Vagina (tissue), 2 donors: Measurements from ENCODE around the gene IMMP2L. TPM values are rescaled to one million over a fixed set of nuclear protein-coding genes. Genes with fewer than 3 reads are reported as not detected.

ENCODE experiments used
- DNase-seq, 2 donors: peaks; one replicate each; pipeline ENCODE4 v3.0.0-alpha.2; 2017; ENCODE audit errors: extremely low spot score in 2 of 2
- H3K27ac ChIP-seq: fragments of 200-600 bp; sonication (generic); one replicate; pipeline ENCODE4 v1.5.1; 2019
- H3K27me3 ChIP-seq: fragments of 200-600 bp; sonication (generic); one replicate; pipeline ENCODE4 v1.5.1; 2019
- H3K36me3 ChIP-seq, 2 donors: fragments of 200-600 bp; sonication (generic); one replicate each; pipeline ENCODE4 v1.5.1; 2017 to 2019
- H3K4me1 ChIP-seq: fragments of 200-600 bp; sonication (generic); one replicate; pipeline ENCODE4 v1.5.1; 2019
- H3K4me3 ChIP-seq, 2 donors: fragments of 200-600 bp; sonication (generic); 1 replicate in 1 of 2; 2 replicates in 1 of 2; pipeline ENCODE4 v1.5.1; 2016 to 2019
- H3K9me3 ChIP-seq: fragments of 200-600 bp; sonication (generic); one replicate; pipeline ENCODE4 v1.5.1; 2019
- POLR2A ChIP-seq, 2 donors: fragments of 450-650 bp; IDR thresholded peaks; one replicate each; pipeline ENCODE4 v1.6.1; 2017; ENCODE audit warnings: antibody characterized with exemption in 2 of 2, mild to moderate bottlenecking in 2 of 2, moderate library complexity in 2 of 2
- POLR2AphosphoS5 ChIP-seq, 2 donors: sonication (generic); formaldehyde crosslinking; IDR thresholded peaks; one replicate each; pipeline ENCODE4 v1.9.0; 2017; ENCODE audit warnings: antibody characterized with exemption in 2 of 2, mild to moderate bottlenecking in 2 of 2, low read depth in 1 of 2; ENCODE audit not compliant: insufficient read depth in 1 of 2
- intact Hi-C: fragments of 100-400 bp; cut with DNase I; formaldehyde crosslinking; loops from one replicate; pipeline ENCODE4 v1.15.1; 2023
- total RNA-seq: library from RNA; depleted of rRNA; stranded (reverse); fragments of >200 nt; gene quantifications from one replicate; pipeline ENCODE4 v1.2.3, GENCODE V29; 2016
- TF ChIP-seq, protein P1 (sequence below), 3 experiments: fragments of 450-650 bp in 2 of 3; fragments of 200-600 bp in 1 of 3; sonication (generic) in 1 of 3; IDR thresholded peaks; one replicate each; pipeline ENCODE4 v1.5.1; 2017 to 2019; ENCODE audit warnings: antibody characterized with exemption in 3 of 3, mild to moderate bottlenecking in 2 of 3, moderate library complexity in 2 of 3

Gene IMMP2L
- total RNA-seq, 1 donor from 2014 or later = 13.3 TPM

DNA sequence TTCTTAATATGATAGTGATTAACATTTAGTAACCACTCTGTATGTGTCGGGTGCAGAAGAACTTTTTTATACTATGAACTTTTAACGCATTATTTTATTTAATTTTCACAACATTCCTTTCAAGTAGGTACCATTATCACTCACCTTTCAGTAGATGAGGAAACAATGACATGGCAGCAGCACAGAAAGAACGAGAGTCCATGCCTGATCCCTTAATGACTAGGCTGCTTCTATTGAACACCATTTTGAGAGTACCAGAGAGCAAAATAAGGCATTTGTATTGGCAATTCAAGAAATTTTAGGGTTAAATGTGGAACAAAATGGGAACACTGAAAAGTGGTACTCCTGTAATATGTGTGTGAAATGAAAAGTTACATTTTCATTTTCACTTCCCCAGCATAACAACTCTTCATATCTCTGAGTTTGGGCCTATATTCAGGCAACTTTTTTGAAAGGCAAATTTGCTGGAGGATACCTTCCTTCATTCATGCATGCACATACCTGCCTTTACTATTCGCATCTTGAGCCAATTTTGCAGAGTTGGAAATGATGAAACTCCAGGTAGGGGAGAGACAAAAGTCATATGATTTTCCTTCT, 458.5 kb downstream of the IMMP2L start:
- Histone ChIP-seq H3K4me1 (peaks cover 12% of the 10 kb centered on the region), H3K27me3 (no peaks in the 10 kb centered on the region), H3K4me3 (no peak overlapping the region), H3K9me3 (no peaks in the 10 kb centered on the region), H3K27ac (no peak overlapping the region), H3K36me3 (no peaks in the 10 kb centered on the region)
- intact Hi-C loops = no loop called here
- no peak for DNase-seq
- TF ChIP-seq POLR2A (IDR thresholded peaks at IDR 0.05) (no peak), POLR2AphosphoS5 (IDR thresholded peaks at IDR 0.05; ENCODE audit: insufficient read depth in 1 of 2, low read depth in 1 of 2) (no peak)
- TF ChIP-seq, protein P1, sequence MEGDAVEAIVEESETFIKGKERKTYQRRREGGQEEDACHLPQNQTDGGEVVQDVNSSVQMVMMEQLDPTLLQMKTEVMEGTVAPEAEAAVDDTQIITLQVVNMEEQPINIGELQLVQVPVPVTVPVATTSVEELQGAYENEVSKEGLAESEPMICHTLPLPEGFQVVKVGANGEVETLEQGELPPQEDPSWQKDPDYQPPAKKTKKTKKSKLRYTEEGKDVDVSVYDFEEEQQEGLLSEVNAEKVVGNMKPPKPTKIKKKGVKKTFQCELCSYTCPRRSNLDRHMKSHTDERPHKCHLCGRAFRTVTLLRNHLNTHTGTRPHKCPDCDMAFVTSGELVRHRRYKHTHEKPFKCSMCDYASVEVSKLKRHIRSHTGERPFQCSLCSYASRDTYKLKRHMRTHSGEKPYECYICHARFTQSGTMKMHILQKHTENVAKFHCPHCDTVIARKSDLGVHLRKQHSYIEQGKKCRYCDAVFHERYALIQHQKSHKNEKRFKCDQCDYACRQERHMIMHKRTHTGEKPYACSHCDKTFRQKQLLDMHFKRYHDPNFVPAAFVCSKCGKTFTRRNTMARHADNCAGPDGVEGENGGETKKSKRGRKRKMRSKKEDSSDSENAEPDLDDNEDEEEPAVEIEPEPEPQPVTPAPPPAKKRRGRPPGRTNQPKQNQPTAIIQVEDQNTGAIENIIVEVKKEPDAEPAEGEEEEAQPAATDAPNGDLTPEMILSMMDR (IDR thresholded peaks at IDR 0.05) = no peak

DNA sequence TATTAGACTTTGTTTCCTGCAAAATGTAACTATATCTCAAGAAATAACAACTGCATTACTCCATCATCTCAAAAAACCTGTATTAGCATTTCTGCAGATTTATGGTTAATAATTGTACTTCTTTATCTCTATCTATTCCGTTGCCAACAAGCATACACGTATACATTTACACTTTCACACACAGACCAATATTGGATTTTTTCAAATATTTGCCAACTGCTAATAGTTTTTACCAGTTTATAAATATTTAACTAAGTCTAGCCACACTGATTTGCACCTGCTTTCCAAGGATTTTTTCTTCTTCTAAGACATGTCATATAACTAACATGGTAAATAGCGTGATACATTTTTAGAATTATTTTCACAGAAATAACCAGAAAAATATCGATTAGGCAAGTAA, 459.2 kb downstream of the IMMP2L start:
- Histone ChIP-seq H3K27me3 (no peaks in the 10 kb centered on the region), H3K4me1 (peaks cover 7% of the 10 kb centered on the region), H3K27ac (no peak overlapping the region), H3K36me3 (no peaks in the 10 kb centered on the region), H3K9me3 (no peaks in the 10 kb centered on the region), H3K4me3 (no peak overlapping the region)
- intact Hi-C loops = no loop called here
- no peak for DNase-seq
- TF ChIP-seq POLR2AphosphoS5 (IDR thresholded peaks at IDR 0.05; ENCODE audit: insufficient read depth in 1 of 2, low read depth in 1 of 2) = no peak
- TF ChIP-seq, protein P1 (IDR thresholded peaks at IDR 0.05) = no peak
- TF ChIP-seq POLR2A (IDR thresholded peaks at IDR 0.05) = no peak

DNA sequence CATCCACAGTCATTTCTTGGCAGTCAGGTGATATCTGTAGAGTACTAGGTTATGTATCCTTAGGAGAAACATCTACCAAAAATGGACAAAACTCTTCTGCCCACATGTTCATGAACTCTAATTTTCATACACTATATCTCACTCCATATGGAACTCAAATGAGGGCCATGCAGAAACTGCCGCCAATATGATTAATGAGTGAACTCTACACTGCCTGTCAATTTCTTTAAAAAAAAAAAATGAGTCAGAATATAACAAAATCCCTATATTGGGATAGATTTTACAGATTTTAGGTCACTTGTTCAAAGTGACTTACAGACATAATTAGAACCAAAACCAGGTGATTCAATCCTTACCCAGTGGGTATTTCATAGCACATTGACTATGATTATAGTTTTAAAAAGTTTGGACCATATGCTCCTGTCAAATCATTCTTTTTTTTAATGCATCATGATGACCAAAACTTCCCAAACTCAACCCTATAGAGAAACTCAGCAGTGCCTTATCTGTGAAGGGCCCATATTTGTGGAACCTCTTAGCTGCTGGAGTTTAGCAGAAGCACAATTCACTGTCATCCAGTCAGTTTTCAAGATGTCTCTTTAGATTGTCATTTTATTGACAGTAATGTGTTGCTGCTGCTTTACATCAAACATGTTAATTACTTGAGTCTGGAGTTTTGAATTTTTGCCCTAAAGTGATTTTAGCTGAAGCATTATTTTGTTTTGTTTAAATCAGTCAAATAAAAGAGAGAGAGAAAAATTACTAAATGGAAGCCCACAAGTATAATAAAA, 460.2 kb downstream of the IMMP2L start:
- no peak for TF ChIP-seq POLR2AphosphoS5 (IDR thresholded peaks at IDR 0.05; ENCODE audit: insufficient read depth in 1 of 2, low read depth in 1 of 2)
- TF ChIP-seq, protein P1 (IDR thresholded peaks at IDR 0.05) = no peak
- DNase-seq = no peak
- Histone ChIP-seq H3K27ac (no peak overlapping the region), H3K9me3 (no peaks in the 10 kb centered on the region), H3K4me1 (no peaks in the 10 kb centered on the region), H3K27me3 (no peaks in the 10 kb centered on the region), H3K36me3 (no peaks in the 10 kb centered on the region), H3K4me3 (no peak overlapping the region)
- intact Hi-C loops = no loop called here

DNA sequence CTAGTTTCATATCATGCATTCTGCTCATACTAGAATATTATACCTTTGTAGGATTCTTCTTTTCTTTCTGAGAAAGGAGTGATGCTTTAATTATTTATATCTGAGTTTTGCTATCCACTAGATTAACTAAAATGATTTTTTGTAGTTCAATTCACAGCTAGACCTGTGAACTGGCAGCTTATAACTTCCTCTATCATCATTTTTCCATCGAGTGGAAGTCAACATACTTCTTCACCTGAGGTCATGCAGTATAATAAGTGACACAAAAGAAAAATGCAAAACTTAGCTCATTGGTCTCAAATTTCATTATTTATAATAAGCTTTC, 463.4 kb downstream of the IMMP2L start:
- TF ChIP-seq, protein P1 (IDR thresholded peaks at IDR 0.05) = no peak
- no peak for TF ChIP-seq POLR2A (IDR thresholded peaks at IDR 0.05)
- TF ChIP-seq POLR2AphosphoS5 (IDR thresholded peaks at IDR 0.05; ENCODE audit: insufficient read depth in 1 of 2, low read depth in 1 of 2) = no peak
- intact Hi-C loops = loop anchor here (10.0 kb wide), 1 partner anchor 386 kb away; no protein-coding TSS in a partner anchor
- DNase-seq = no peak

More for the DNA sequence above, 463.4 kb downstream of the IMMP2L start:
- Histone ChIP-seq H3K4me3 (no peak overlapping the region), H3K27me3 (no peaks in the 10 kb centered on the region), H3K4me1 (no peaks in the 10 kb centered on the region), H3K9me3 (no peaks in the 10 kb centered on the region), H3K36me3 (no peaks in the 10 kb centered on the region), H3K27ac (no peak overlapping the region)
